HEK293T (cell line): ENCODE data around the gene SOX13.

Source experiments
- CTBP1 ChIP-seq: fragments of 450-650 bp; IDR thresholded peaks from 2 replicates; pipeline ENCODE4 v1.6.1; 2016; ENCODE audit warnings: borderline replicate concordance
- ELF4 ChIP-seq: fragments of 450-650 bp; IDR thresholded peaks from 2 replicates; pipeline ENCODE4 v1.6.1; 2017; ENCODE audit warnings: antibody characterized with exemption
- FOXK2 ChIP-seq: fragments of 450-650 bp; IDR thresholded peaks from 2 replicates; pipeline ENCODE4 v1.6.1; 2016; ENCODE audit warnings: mild to moderate bottlenecking
- FOXM1 ChIP-seq: fragments of 450-650 bp; IDR thresholded peaks from 2 replicates; pipeline ENCODE4 v1.6.1; 2017; ENCODE audit warnings: mild to moderate bottlenecking, borderline replicate concordance
- L3MBTL2 ChIP-seq: fragments of 450-650 bp; conservative IDR thresholded peaks from 2 replicates; pipeline ENCODE4 v1.6.1; 2016; ENCODE audit warnings: mild to moderate bottlenecking
- LEF1 ChIP-seq: fragments of 450-650 bp; IDR thresholded peaks from 2 replicates; pipeline ENCODE4 v1.6.1; 2017; ENCODE audit warnings: mild to moderate bottlenecking, borderline replicate concordance
- NFRKB ChIP-seq: fragments of 450-650 bp; IDR thresholded peaks from 2 replicates; pipeline ENCODE4 v1.6.1; 2016; ENCODE audit warnings: mild to moderate bottlenecking, moderate library complexity
- SUZ12 ChIP-seq: fragments of 450-650 bp; IDR thresholded peaks from 2 replicates; pipeline ENCODE4 v1.6.1; 2016; ENCODE audit warnings: mild to moderate bottlenecking
- TF ChIP-seq, protein P1 (sequence below): fragments of 450-650 bp; IDR thresholded peaks from 2 replicates; pipeline ENCODE4 v1.6.1; 2016

DNA sequence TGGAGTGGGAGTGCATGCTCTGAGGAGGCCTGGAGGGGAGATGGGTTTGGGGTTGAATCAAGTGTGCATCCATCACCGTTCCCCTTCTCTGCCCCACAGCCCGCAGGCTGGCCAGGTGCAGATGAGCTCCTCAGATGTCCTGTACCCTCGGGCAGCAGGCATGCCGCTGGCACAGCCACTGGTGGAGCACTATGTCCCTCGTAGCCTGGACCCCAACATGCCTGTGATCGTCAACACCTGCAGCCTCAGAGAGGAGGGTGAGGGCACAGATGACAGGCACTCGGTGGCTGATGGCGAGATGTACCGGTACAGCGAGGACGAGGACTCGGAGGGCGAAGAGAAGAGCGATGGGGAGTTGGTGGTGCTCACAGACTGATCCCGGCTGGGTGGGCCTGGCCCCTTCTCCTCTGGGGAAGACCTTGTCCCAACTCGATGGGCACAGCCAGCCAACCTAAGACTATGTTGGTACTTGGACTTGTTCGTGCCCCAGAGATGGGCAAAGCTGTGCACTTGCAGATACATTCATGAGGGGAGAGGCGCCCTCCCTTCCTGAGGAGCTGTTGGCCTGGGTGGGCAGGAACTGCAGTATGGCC, 52.9 kb downstream of the SOX13 start:
- TF ChIP-seq NFRKB, result no peak
- no peak for TF ChIP-seq ELF4
- TF ChIP-seq, protein P1, sequence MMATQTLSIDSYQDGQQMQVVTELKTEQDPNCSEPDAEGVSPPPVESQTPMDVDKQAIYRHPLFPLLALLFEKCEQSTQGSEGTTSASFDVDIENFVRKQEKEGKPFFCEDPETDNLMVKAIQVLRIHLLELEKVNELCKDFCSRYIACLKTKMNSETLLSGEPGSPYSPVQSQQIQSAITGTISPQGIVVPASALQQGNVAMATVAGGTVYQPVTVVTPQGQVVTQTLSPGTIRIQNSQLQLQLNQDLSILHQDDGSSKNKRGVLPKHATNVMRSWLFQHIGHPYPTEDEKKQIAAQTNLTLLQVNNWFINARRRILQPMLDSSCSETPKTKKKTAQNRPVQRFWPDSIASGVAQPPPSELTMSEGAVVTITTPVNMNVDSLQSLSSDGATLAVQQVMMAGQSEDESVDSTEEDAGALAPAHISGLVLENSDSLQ, result no peak
- TF ChIP-seq FOXK2, result no peak
- no peak for TF ChIP-seq LEF1
- no peak for TF ChIP-seq FOXM1
- no peak for TF ChIP-seq L3MBTL2
- no peak for TF ChIP-seq SUZ12
- no peak for TF ChIP-seq CTBP1
